Lung (tissue), 12 donors: ENCODE data around the gene PDE8B. TPM values are rescaled to one million over a fixed set of nuclear protein-coding genes. Genes with fewer than 3 reads are reported as not detected.
A peak's percentile ranks its signal among the peaks of the same experiment; 100 is the strongest.

Experiments
- ATAC-seq: fragments of 200-7000 bp; cut with Tn5 transposase; one replicate; pipeline ENCODE4 v1.9.1; 2020; ENCODE audit warnings: moderate number of reproducible peaks; ENCODE audit not compliant: insufficient read depth, low FRiP score
- DNase-seq, 3 donors: peaks; one replicate each; pipeline ENCODE4 v3.0.0-alpha.2; 2013 to 2017
- H3K27ac ChIP-seq, 2 donors: one replicate each; pipeline ENCODE4 v1.5.1; 2013; ENCODE audit warnings: mild to moderate bottlenecking in 2 of 2, moderate library complexity in 2 of 2, control low read depth in 1 of 2, inconsistent platforms in 1 of 2, low read depth in 1 of 2, low read length in 1 of 2
- H3K27me3 ChIP-seq, 3 donors: one replicate each; pipeline ENCODE4 v1.5.1; 2013; ENCODE audit warnings: low read length in 2 of 3; ENCODE audit not compliant: control insufficient read depth in 3 of 3, insufficient read depth in 3 of 3
- H3K36me3 ChIP-seq, 4 donors: one replicate each; pipeline ENCODE4 v1.5.1; 2013; ENCODE audit warnings: low read length in 4 of 4, mild to moderate bottlenecking in 1 of 4, moderate library complexity in 1 of 4; ENCODE audit not compliant: control insufficient read depth in 4 of 4, insufficient read depth in 4 of 4
- H3K4me1 ChIP-seq, 5 donors: one replicate each; pipeline ENCODE4 v1.5.1; 2013; ENCODE audit warnings: low read length in 5 of 5, mild to moderate bottlenecking in 2 of 5, moderate library complexity in 1 of 5; ENCODE audit not compliant: control insufficient read depth in 5 of 5, insufficient read depth in 5 of 5
- H3K4me3 ChIP-seq: one replicate; pipeline ENCODE4 v1.5.1; 2013; ENCODE audit warnings: mild to moderate bottlenecking, control low read depth, moderate library complexity
- H3K9ac ChIP-seq, 2 donors: one replicate each; pipeline ENCODE4 v1.5.1; 2013; ENCODE audit warnings: low read length in 2 of 2, control low read depth in 1 of 2; ENCODE audit not compliant: insufficient read depth in 1 of 2
- H3K9me3 ChIP-seq, 4 donors: one replicate each; pipeline ENCODE4 v1.5.1; 2013; ENCODE audit warnings: low read length in 3 of 4, mild to moderate bottlenecking in 1 of 4, moderate library complexity in 1 of 4; ENCODE audit not compliant: control insufficient read depth in 4 of 4, insufficient read depth in 3 of 4
- CTCF ChIP-seq: IDR thresholded peaks from 2 replicates; pipeline ENCODE4 v1.5.1; 2012; ENCODE audit warnings: mild to moderate bottlenecking; ENCODE audit errors: control extremely low read depth, extremely low read depth
- WGBS, 2 donors: extraction: QIAGEN DNeasy Blood & Tissue Kit; methylation state at CpG; one replicate each; pipeline ENCODE4 v1.1.7; 2013; 5-methylcytosine and 5-hydroxymethylcytosine counted together
- polyA plus RNA-seq, 2 donors: library from polyadenylated mRNA; stranded (reverse); fragments of 200-250 nt; gene quantifications; one replicate each; pipeline ENCODE4 v1.2.1, GENCODE V29; 2013
- total RNA-seq, 2 donors: library from RNA; depleted of rRNA in 1 of 2; stranded (reverse); fragments of >200 nt in 1 of 2; gene quantifications; one replicate each; pipeline ENCODE4 v1.2.1, GENCODE V29; 2014 to 2021
- donor health status: control.
- donor health status: control.
- donor health status: Bipolar disorder and iron deficiency.
- donor health status: healthy.
- donor health status: DM: yes; HTN: yes; CAD: no.

PDE8B gene
- total and polyA plus RNA-seq, 4 donors: 1.6 to 10.6 (median 2.1) TPM

GRCh38 chr5:77425998-77426659, 215.6 kb downstream of the PDE8B start:
- no peaks in the 10 kb centered on the region for H3K9me3 ChIP-seq
- no peak overlapping the region for H3K27ac ChIP-seq
- peaks cover 0 to 38% (median 1%) of the 10 kb centered on the region in 5 donors for H3K4me1 ChIP-seq
- H3K9ac ChIP-seq: no peak overlapping the region
- 55 to 81% methylated on average over 8 of the region's 8 CpGs for WGBS, 2 donors
- peak in 1 of 3 donors; percentile 25 for DNase-seq
- H3K4me3 ChIP-seq: no peak overlapping the region
- no peak for ATAC-seq
- no peaks in the 10 kb centered on the region for H3K27me3 ChIP-seq
- peaks cover 2 to 8% (median 4%) of the 10 kb centered on the region in 4 donors for H3K36me3 ChIP-seq
- TF ChIP-seq CTCF: no peak

- peaks cover 0 to 38% (median 1%) of the 10 kb centered on the region in 5 donors for H3K4me1 ChIP-seq
- TF ChIP-seq CTCF: no peak
- peaks cover 3 to 10% (median 6%) of the 10 kb centered on the region in 4 donors for H3K36me3 ChIP-seq
- no peak overlapping the region for H3K9ac ChIP-seq
- H3K4me3 ChIP-seq: no peak overlapping the region
- no peak overlapping the region for H3K27ac ChIP-seq
- DNase-seq (no peak), ATAC-seq (no peak)
- 78 to 90% methylated on average over 2 of the region's 2 CpGs for WGBS, 2 donors
- H3K27me3 ChIP-seq: no peaks in the 10 kb centered on the region
- H3K9me3 ChIP-seq: no peaks in the 10 kb centered on the region
These were observed 216.2 kb downstream of the PDE8B start for GRCh38 chr5:77426670-77427069.

GRCh38 chr5:77427998-77428397, 217.5 kb downstream of the PDE8B start:
- DNase-seq: peak in 1 of 3 donors; percentile 32
- Histone ChIP-seq H3K4me1 (peaks cover 0 to 38% (median 1%) of the 10 kb centered on the region in 5 donors), H3K27me3 (no peaks in the 10 kb centered on the region), H3K9me3 (no peaks in the 10 kb centered on the region), H3K36me3 (peaks cover 5 to 17% (median 15%) of the 10 kb centered on the region in 4 donors), H3K27ac (no peak overlapping the region), H3K9ac (no peak overlapping the region), H3K4me3 (no peak overlapping the region)
- ATAC-seq: no peak
- TF ChIP-seq CTCF: no peak
